Keratinocyte (primary cell): ENCODE measurements around the gene ZBTB38.

Experiments
- CTCF ChIP-seq, 3 experiments: IDR thresholded peaks in 1 of 3; conservative IDR thresholded peaks in 1 of 3; optimal IDR thresholded peaks in 1 of 3; 2 replicates in 2 of 3; 3 replicates in 1 of 3; pipeline versions ENCODE3 to v1.5.1; 2011; ENCODE audit warnings: low read length in 3 of 3, mild to moderate bottlenecking in 3 of 3, moderate library complexity in 2 of 3, control low read depth in 1 of 3, inconsistent platforms in 1 of 3; ENCODE audit not compliant: insufficient read depth in 2 of 3; ENCODE audit errors: extremely low read depth in 1 of 3
- EZH2 ChIP-seq: IDR thresholded peaks from one replicate; pipeline ENCODE4 v1.6.1; 2012; ENCODE audit warnings: inconsistent platforms, mild to moderate bottlenecking, low read length, moderate library complexity

GRCh38 chr3:141375381-141376301 lies 7.3 kb downstream of the ZBTB38 start:
- TF ChIP-seq CTCF (optimal IDR thresholded peaks at IDR 0.05 in 1 of 3, IDR thresholded peaks at IDR 0.05 in 1 of 3, conservative IDR thresholded peaks at IDR 0.05 in 1 of 3; ENCODE audit: extremely low read depth in 1 of 3, insufficient read depth in 2 of 3, low read length in 3 of 3) (no peak), EZH2 (no peak)
